Effector CD8-positive, alpha-beta T cell (primary cell): ENCODE data around the gene NPTN.
"Not testable (repeated sequence)": the region's sequence is repeated elsewhere in the genome, so short reads cannot be mapped to it uniquely, and the experiment has no call there.

Source experiments
- DNase-seq: peaks from one replicate; lab custom pipeline; 2025; lab: John Stamatoyannopoulos, UW

Gene NPTN

GRCh38 chr15:73600413-73601335, 32.5 kb downstream of the NPTN start:
- DNase-seq: no peak

GRCh38 chr15:73599934-73600333, 33.3 kb downstream of the NPTN start:
- no peak for DNase-seq

- no peak for DNase-seq
These were observed 34.5 kb downstream of the NPTN start for GRCh38 chr15:73598530-73599160.

- no peak for DNase-seq
These were observed 36.1 kb downstream of the NPTN start for GRCh38 chr15:73597036-73597638.

- DNase-seq: no peak
These were observed 37.0 kb downstream of the NPTN start for GRCh38 chr15:73596174-73596573.

- DNase-seq: no peak
These were observed 39.1 kb downstream of the NPTN start for GRCh38 chr15:73594109-73594508.

- DNase-seq: no peak
These were observed 39.7 kb downstream of the NPTN start for GRCh38 chr15:73593304-73594074.

- no peak for DNase-seq
These were observed 42.9 kb downstream of the NPTN start for GRCh38 chr15:73590263-73590662.

GRCh38 chr15:73589766-73590165, 43.4 kb downstream of the NPTN start:
- no peak for DNase-seq

GRCh38 chr15:73585871-73586654, 47.1 kb downstream of the NPTN start:
- DNase-seq: no peak

GRCh38 chr15:73584699-73585420, 48.3 kb downstream of the NPTN start:
- no peak for DNase-seq

GRCh38 chr15:73583544-73583943, 49.6 kb downstream of the NPTN start:
- no peak for DNase-seq

- DNase-seq: no peak
These were observed 50.3 kb downstream of the NPTN start for GRCh38 chr15:73582851-73583379.

GRCh38 chr15:73578026-73578425, 55.2 kb downstream of the NPTN start:
- DNase-seq: no peak

- not testable (repeated sequence) for DNase-seq
These were observed 55.6 kb downstream of the NPTN start for GRCh38 chr15:73577593-73577992.

GRCh38 chr15:73575636-73576247, 57.4 kb downstream of the NPTN start:
- DNase-seq: no peak

GRCh38 chr15:73573572-73573971, 59.6 kb downstream of the NPTN start:
- no peak for DNase-seq

- DNase-seq: no peak
These were observed 60.2 kb downstream of the NPTN start for GRCh38 chr15:73573037-73573436.

- no peak for DNase-seq
These were observed 60.9 kb downstream of the NPTN start for GRCh38 chr15:73572296-73572695.

GRCh38 chr15:73571346-73571745, 61.8 kb downstream of the NPTN start:
- DNase-seq: no peak
